ENCODE results near the gene ZPBP2.

GRCh38 chr17:39923836-39924690 lies 56.1 kb downstream of the ZPBP2 start:
- TF ChIP-seq CTCF (IDR thresholded peaks at IDR 0.05): no peak
- no peak for TF ChIP-seq SIN3A (IDR thresholded peaks at IDR 0.05; ENCODE audit: borderline replicate concordance, insufficient read depth, low read depth, low read length)
- no peak for TF ChIP-seq REST (IDR thresholded peaks at IDR 0.05; ENCODE audit: insufficient read depth in 1 of 2, low read depth in 2 of 2, low read length in 1 of 2)

All from Panc1 (cell line).